Frontal cortex (tissue), 4 donors: ENCODE measurements around the gene LIMS2. TPM values are rescaled to one million over a fixed set of nuclear protein-coding genes. Genes with fewer than 3 reads are reported as not detected.
A peak's percentile ranks its signal among the peaks of the same experiment; 100 is the strongest.

ENCODE experiments used
- DNase-seq, 2 donors: peaks; one replicate each; pipeline ENCODE4 v3.0.0; 2012; ENCODE audit warnings: low spot score in 2 of 2
- FAIRE-seq: peaks from 2 replicates; lab custom pipeline; 2012; peaks lifted over from hg19 to GRCh38; lab: Jason Lieb, UNC
- total RNA-seq: library from RNA; depleted of rRNA; stranded (reverse); fragments of >200 nt; gene quantifications from one replicate; pipeline ENCODE4 v1.2.3, GENCODE V29; 2014
- donor health status: control.
- donor health status: control.
- donor health status: control.

LIMS2 gene
- total RNA-seq, 1 donor from 2014 or later: 1.2 TPM

DNA sequence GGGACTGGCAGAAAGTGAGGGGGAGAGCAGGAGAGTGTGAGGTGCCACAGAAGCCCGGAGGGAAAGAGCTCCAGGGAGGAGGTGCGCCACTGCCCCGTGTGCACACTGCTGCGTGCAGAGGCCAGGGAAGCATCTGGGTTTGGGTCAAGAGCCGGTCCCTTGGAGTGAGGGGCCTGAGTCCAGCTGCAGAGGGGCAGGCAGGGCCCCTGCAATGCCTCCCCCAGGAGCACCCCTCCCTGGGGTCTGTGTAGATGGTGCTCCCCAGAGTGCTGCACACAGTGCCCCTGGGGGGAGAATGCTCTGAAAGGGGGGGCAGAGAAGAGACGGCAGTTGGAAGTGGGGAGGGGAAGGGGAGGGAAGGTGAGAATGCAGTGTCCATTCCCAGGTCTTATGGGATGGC, 3.7 kb upstream of the LIMS2 start:
- no peak for DNase-seq
- no peak for FAIRE-seq

DNA sequence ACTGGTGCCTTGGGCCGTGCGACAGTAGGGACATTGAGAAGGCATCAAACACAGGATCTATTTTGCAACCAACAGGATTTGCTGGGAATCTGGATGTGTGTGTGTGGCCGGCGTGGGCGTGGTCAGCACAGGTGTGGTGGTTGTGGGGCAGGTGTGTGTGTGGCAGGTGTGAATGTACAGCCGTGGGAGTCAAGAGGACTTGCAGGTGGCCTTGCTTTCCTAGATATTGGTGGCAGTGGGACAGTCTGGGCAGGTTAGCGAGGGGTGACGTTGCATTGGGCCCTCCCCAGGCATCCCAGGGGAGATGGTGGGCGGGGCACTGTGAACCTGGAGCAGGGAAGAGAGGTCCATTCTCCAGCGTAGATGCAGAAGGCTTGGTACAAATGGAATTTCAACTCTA, 3.2 kb upstream of the LIMS2 start:
- FAIRE-seq (no peak), DNase-seq (no peak)

- FAIRE-seq (no peak), DNase-seq (no peak)
These were observed 1.6 kb upstream of the LIMS2 start for GRCh38 chr2:127676906-127677305.

GRCh38 chr2:127674241-127675209, 805 bp downstream of the LIMS2 start:
- DNase-seq (peak in 1 of 2 donors; percentile 66), FAIRE-seq (no peak)

DNA sequence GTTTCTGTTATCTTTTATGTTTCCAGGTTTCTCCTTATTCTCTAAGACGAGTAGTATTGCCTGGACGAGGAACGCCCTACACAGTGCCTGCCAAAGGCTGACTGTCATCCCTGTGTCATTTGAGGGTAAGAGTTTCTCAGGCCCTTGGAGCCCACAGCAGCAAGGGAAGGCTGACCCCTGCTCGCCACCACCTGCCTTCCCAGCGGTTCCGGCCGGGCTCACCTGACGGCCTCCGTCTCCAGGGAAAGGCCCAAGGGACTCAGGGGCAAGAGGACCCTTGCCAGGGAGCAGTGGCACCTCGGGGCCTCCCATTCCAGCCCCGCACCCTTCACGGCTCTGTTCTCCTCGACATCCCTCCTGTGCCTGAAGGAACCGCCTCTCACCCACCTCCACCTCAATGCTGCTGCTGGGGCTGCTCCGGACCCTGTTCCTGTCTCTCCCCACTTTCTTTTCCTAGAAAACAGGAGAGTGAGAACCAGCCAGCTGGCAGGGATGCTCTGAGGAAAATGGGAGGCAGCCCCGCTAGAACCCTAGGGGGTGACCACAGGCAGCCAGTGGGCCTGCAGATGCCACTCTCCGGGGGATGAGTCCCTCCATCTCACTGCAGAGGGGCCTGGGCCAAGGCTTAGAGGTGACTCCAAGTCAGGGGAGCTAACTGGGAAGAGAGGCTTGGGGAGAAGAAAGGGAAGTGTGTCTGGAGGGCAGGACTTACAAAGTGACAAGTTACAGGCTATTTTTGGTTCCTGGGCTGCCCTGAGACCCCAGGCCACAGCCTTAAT, 1.9 kb downstream of the LIMS2 start:
- FAIRE-seq (no peak), DNase-seq (no peak)

DNA sequence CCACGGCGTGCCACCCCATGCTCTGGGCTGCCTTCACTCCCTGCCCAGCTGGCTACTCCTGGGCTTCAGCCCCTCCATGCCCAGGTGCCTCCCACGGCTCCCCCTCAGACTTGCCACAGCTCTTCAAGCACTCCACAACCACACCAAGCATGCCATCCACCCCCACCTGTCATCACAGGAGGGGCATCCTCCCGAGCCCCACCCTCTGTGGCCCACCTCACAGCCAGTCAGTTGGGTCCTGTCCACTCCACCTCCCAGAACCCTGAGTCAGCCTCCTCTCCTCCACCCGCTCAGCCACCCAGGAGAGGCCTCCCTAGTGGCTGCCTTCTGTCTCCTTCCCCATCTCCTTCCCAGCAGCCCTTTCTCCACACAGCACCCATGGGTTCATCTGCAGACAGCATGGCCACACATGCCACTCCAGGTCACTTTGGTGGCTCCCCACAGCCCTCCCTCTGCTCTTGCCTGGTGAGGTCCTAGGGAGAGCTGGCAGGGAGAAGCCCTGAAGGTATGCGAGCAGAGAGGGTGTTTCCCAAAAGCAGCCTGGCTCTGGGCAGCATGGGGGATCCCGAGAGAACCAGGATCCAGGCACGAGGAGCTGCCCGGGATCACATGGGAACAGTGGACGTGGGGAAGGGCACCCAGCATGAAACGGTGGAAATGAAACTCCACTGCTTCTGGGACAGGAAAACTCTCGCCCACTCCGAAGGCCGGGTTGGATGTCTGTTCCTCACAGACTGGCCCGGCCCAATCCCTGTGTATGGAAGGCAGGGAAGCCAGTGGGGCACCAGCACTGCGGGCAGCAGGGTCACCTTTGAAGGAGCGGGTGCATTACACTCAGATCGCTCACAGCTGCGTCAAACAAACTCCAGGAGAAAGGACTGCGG, 2.7 kb downstream of the LIMS2 start:
- DNase-seq: no peak
- no peak for FAIRE-seq

DNA sequence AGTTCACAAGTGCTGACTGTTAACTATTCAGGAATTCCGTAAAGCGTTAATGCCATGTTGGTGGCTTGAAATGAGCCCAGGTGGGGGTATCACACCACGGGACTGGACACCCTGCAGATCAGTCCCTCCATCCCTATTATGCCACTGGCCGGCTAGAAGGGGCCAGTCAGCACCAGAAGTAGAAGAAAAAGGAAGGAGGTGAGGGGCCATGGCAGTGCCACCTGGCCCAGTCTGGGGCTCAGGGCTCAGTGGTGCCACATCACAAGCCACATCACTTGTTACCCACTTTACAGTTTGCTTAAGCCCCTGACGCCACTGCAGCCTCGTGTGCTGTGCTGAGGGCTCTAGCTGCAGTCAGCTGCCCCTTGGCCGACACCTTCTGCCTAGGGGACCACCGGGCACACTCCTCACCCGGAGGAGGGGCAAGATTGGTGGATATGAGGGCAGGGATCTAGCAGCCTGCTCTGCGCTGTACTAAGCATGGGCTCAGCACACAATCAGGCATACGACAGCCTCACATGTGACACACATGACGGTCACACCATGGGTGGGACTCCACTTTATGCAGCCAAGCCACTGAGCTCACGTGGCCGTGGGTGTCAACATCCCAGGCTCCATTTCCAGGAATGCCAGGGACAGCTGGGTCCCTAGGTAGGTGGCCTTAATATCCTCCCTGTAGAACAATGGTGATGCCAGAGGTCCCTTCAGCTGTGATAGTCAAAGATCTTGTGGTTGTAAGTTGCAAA, 3.6 kb downstream of the LIMS2 start:
- FAIRE-seq (no peak), DNase-seq (no peak)

- FAIRE-seq (no peak), DNase-seq (no peak)
These were observed 4.4 kb downstream of the LIMS2 start for GRCh38 chr2:127670957-127671290.

DNA sequence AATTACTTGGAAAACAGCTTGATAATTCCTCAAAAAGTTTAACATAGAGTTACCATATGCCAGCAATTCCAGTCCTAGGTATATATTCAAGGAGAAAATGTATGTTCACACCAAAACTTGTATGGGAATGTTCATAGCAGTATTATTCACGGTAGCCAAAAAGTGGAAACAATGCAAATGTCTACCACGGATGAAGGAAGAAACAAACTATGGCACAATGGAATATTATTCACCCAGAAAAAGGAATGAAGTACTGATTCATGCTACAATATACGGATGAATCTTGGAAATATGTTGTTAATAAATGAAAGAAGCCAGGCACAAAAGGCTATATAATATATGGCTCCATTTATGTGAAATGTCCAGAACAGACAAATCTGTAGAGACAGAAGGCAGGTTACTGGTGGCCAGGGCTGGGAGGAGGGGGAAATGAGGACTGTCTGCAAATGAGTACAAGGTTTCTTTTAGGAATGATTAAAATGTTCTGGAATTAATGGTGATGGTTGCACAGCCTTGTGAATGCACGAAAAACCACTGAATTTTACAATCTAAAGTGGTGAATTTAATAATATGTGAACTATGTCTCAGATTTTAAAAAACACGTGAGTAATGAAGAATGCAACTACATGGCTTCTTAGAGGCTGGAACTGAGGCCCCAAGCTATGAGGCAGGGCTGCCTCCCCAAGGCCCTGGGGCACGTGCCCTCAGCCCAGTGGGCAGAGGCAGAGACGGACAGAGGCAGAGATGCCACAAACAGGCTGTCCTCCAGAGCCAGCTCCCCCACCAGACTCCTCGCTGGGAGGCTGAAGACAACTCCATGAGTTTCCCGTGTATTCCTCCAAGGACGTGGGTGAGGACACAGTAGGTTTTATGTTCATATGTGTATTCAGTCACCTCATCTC, 5.0 kb downstream of the LIMS2 start:
- FAIRE-seq: no peak
- DNase-seq: no peak

DNA sequence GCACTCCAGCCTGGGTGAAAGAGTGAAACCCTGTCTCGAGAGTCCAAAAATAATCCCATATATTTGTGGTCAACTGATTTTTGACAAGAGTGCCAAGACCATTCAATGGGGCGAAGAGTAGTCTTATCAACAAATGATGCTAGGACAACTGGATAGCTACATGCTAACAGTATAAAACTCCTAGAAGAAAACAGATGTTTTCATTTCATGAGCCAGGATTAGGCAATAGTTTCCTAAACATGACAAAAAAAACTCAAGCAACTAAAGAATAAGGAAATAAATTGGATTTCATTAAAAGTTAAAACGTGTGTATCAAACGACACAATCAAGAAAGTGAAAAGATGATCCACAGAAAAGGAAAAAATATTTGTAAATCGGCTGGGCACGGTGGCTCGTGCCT, 6.3 kb downstream of the LIMS2 start:
- DNase-seq: no peak
- FAIRE-seq: no peak

DNA sequence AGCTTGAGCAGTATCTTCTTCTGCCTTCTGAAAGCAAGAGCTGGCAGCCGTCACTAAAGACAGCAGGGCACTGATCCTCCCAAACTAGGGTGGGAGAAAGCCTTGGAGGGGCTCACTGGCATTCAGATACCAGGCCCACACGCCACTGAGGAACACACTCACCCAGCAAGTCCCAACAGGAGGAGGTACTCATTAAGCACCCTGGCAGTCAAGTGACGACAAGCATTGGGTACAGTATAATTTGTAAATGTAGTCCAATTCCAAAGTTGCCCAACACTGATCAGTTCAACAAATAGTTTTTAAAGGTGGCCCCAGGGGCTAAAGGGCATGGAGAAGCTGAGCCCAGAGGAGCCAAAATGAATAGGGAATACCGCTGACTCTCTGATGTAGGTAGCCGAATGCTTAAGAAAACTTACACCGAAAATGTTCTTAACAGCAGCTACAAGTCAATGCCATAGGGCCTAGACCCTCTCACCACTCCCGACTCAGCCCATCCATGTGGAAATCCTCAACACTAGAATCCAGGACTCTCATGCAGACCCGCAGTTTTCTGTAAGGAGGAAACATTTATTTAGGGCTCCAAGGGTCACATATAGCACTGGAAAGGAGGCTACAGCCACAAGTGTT, 9.9 kb downstream of the LIMS2 start:
- FAIRE-seq: no peak
- no peak for DNase-seq

DNA sequence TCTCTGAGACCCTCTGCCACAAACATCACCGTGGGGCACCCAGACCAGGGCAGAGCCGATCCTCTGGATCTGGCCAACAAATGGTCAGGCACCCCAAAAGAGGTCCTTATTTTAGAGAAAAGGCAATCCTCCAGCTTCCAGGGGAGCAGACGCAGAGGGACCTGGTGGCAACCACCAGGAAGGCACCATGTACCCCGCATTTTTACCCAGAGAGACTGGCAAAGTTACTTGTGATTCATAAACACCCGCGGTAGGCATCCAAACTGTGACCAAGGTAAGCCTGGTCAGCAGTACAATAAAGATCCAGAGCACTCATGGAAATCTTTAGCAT, 10.5 kb downstream of the LIMS2 start:
- DNase-seq: no peak
- no peak for FAIRE-seq

- FAIRE-seq (no peak), DNase-seq (no peak)
These were observed 11.1 kb downstream of the LIMS2 start for GRCh38 chr2:127664065-127664894.

- no peak for FAIRE-seq
- DNase-seq: no peak
These were observed 11.7 kb downstream of the LIMS2 start for GRCh38 chr2:127663566-127664064.

- FAIRE-seq (no peak), DNase-seq (no peak)
These were observed 12.3 kb downstream of the LIMS2 start for GRCh38 chr2:127662937-127663565.

- DNase-seq (no peak), FAIRE-seq (no peak)
These were observed 13.3 kb downstream of the LIMS2 start for GRCh38 chr2:127661949-127662510.
